Endothelial cell of umbilical vein (primary cell): ENCODE data around the gene EPHB6. TPM values are rescaled to one million over a fixed set of nuclear protein-coding genes. Genes with fewer than 3 reads are reported as not detected.

Source experiments
- BruUV-seq: library from RNA; stranded (reverse); fragments of 400-500 nt; replicated peaks from 2 replicates; lab custom pipeline; 2021; lab: Mats Ljungman, UMichigan
- CTCF ChIA-PET: fragments of 300-600, 350-600 bp; sonication (Branson Sonifier 250); formaldehyde crosslinking; loops from one replicate; lab custom pipeline; 2021; ENCODE audit warnings: antibody characterized with exemption, inconsistent platforms; lab: Charles Lee
- POLR2A ChIA-PET: fragments of 300-600, 350-600 bp; sonication (Branson Sonifier 250); formaldehyde crosslinking; loops from one replicate; lab custom pipeline; 2021; ENCODE audit warnings: antibody characterized with exemption, inconsistent platforms; lab: Charles Lee
- DNase-seq: peaks from one replicate; pipeline ENCODE4 v3.0.0-alpha.2; 2011; ENCODE audit warnings: low read depth, low spot score
- FAIRE-seq: peaks from 2 replicates; lab custom pipeline; 2011; peaks lifted over from hg19 to GRCh38; lab: Jason Lieb, UNC
- H2AFZ ChIP-seq: 2 replicates; pipeline ENCODE4 v1.6.0; 2012; ENCODE audit warnings: low read depth, low read length, control low read depth, inconsistent platforms
- H3K27ac ChIP-seq: 2 replicates; pipeline ENCODE4 v1.5.1; 2011; ENCODE audit warnings: low read depth, mild to moderate bottlenecking, control low read depth, low read length, moderate library complexity; ENCODE audit not compliant: insufficient read depth
- H3K27me3 ChIP-seq, 2 experiments: 2 replicates each; pipeline versions ENCODE4 v1.6.0 to v1.6.1; 2011; ENCODE audit warnings: low read length in 2 of 2, mixed read lengths in 1 of 2; ENCODE audit not compliant: control insufficient read depth in 2 of 2, insufficient read depth in 2 of 2
- H3K36me3 ChIP-seq, 2 experiments: 2 replicates in 1 of 2; 3 replicates in 1 of 2; pipeline ENCODE4 v1.5.1; 2011; ENCODE audit warnings: low read length in 2 of 2, mild to moderate bottlenecking in 1 of 2, moderate library complexity in 1 of 2; ENCODE audit not compliant: control insufficient read depth in 2 of 2, insufficient read depth in 2 of 2; ENCODE audit errors: extremely low read depth in 1 of 2
- H3K4me1 ChIP-seq: 3 replicates; pipeline ENCODE4 v1.5.1; 2011; ENCODE audit warnings: mild to moderate bottlenecking, low read length; ENCODE audit not compliant: control insufficient read depth, insufficient read depth; ENCODE audit errors: extremely low read depth
- H3K4me2 ChIP-seq: 2 replicates; pipeline ENCODE4 v1.6.1; 2011; ENCODE audit warnings: low read length, control low read depth, mixed read lengths; ENCODE audit not compliant: insufficient read depth
- H3K4me3 ChIP-seq, 3 experiments: fragments of 200-600 bp in 1 of 3; sonication (generic), shearing (Covaris generic) in 1 of 3; replicated peaks in 1 of 3; 2 replicates each; pipeline ENCODE4 v1.5.1; 2011 to 2016; ENCODE audit warnings: control low read depth in 3 of 3, low read length in 3 of 3, mild to moderate bottlenecking in 2 of 3, inconsistent platforms in 1 of 3, low read depth in 1 of 3, moderate library complexity in 1 of 3; ENCODE audit not compliant: insufficient read depth in 1 of 3
- H3K79me2 ChIP-seq: 2 replicates; pipeline ENCODE4 v1.6.0; 2012; ENCODE audit warnings: low read length, inconsistent platforms; ENCODE audit not compliant: control insufficient read depth, insufficient read depth
- H3K9ac ChIP-seq: replicated peaks from 2 replicates; pipeline ENCODE3; 2011; ENCODE audit warnings: low read length, control low read depth; ENCODE audit not compliant: insufficient read depth; ENCODE audit errors: extremely low read depth
- H3K9me1 ChIP-seq: replicated peaks from 3 replicates; pipeline ENCODE4 v1.6.0; 2011; ENCODE audit warnings: mild to moderate bottlenecking, low read length; ENCODE audit not compliant: control insufficient read depth, insufficient read depth; ENCODE audit errors: extremely low read depth
- H3K9me3 ChIP-seq: replicated peaks from 2 replicates; pipeline ENCODE4 v1.5.1; 2012; ENCODE audit warnings: low read length, inconsistent platforms; ENCODE audit not compliant: control insufficient read depth, insufficient read depth
- H4K20me1 ChIP-seq: replicated peaks from 2 replicates; pipeline ENCODE3; 2011; ENCODE audit warnings: mild to moderate bottlenecking, low read length; ENCODE audit not compliant: control insufficient read depth, insufficient read depth; ENCODE audit errors: extremely low read depth
- EZH2 ChIP-seq: IDR thresholded peaks from 2 replicates; pipeline ENCODE4 v1.6.1; 2012; ENCODE audit warnings: borderline replicate concordance, low read depth, mild to moderate bottlenecking, moderate library complexity, low read length, inconsistent platforms; ENCODE audit not compliant: severe bottlenecking
- FOS ChIP-seq: IDR thresholded peaks from 2 replicates; pipeline ENCODE4 v1.6.1; 2011; ENCODE audit warnings: mild to moderate bottlenecking, low read length, moderate library complexity, borderline replicate concordance; ENCODE audit not compliant: insufficient read depth
- GATA2 ChIP-seq: IDR thresholded peaks from 2 replicates; pipeline ENCODE4 v1.7.0; 2011; ENCODE audit warnings: low read depth, mild to moderate bottlenecking, moderate library complexity, mixed read lengths, low read length; ENCODE audit not compliant: insufficient read length, insufficient read depth
- JUN ChIP-seq: IDR thresholded peaks from 2 replicates; pipeline ENCODE4 v1.6.1; 2011; ENCODE audit warnings: borderline replicate concordance, low read depth; ENCODE audit not compliant: insufficient read length, insufficient read depth
- MYC ChIP-seq: IDR thresholded peaks from one replicate; pipeline ENCODE4 v1.6.1; 2011; ENCODE audit warnings: mild to moderate bottlenecking, low read depth, low read length
- POLR2A ChIP-seq: IDR thresholded peaks from 2 replicates; pipeline ENCODE4 v1.6.1; 2012; ENCODE audit warnings: low read depth, mild to moderate bottlenecking, control low read depth, low read length
- POLR2AphosphoS5 ChIP-seq: IDR thresholded peaks from 2 replicates; pipeline ENCODE4 v1.6.1; 2012; ENCODE audit warnings: low read depth, mild to moderate bottlenecking, control low read depth, low read length, moderate library complexity; ENCODE audit not compliant: insufficient read depth
- dilution Hi-C: fragments of 300-500 bp; cut with MboI; formaldehyde crosslinking; loops from one replicate; pipeline ENCODE4 v1.15.0; 2019; ENCODE audit warnings: low sequenced_read_pairs; ENCODE audit not compliant: extremely low pct_ligation_motif_present
- intact Hi-C: fragments of 100-400 bp; cut with micrococcal nuclease; formaldehyde crosslinking; loops from one replicate; pipeline ENCODE4 v1.10.0; 2022
- polyA plus RNA-seq, 4 experiments: library from polyadenylated mRNA; depleted of rRNA in 3 of 4; stranded (reverse) in 3 of 4; unstranded in 1 of 4; fragments of >200 nt; gene quantifications; 2 replicates each; pipeline versions ENCODE4 v1.2.1 to v1.2.3, GENCODE V29; 2011 to 2012; ENCODE audit warnings: missing spikeins in 1 of 4
- total RNA-seq: library from RNA; stranded (reverse); gene quantifications from 2 replicates; pipeline ENCODE4 v1.2.3, GENCODE V29; 2021
- TF ChIP-seq, protein P1 (sequence below): IDR thresholded peaks from 2 replicates; pipeline ENCODE4 v1.6.1; 2011; ENCODE audit not compliant: insufficient read depth, insufficient read length
- TF ChIP-seq, protein P2 (sequence below), 2 donors: IDR thresholded peaks; 1 replicate in 1 of 2; 2 replicates in 1 of 2; pipeline ENCODE4 v1.5.1; 2011; ENCODE audit warnings: low read length in 2 of 2, mild to moderate bottlenecking in 2 of 2, moderate library complexity in 2 of 2, control low read depth in 1 of 2, inconsistent platforms in 1 of 2, low read depth in 1 of 2; ENCODE audit not compliant: insufficient read depth in 1 of 2; ENCODE audit errors: extremely low read depth in 1 of 2

EPHB6 gene
- total and polyA plus RNA-seq, 2 donors (not counting 3 experiments of a cell fraction or from before 2014, with no cell fraction given): 0.86 to 2.9 TPM

DNA sequence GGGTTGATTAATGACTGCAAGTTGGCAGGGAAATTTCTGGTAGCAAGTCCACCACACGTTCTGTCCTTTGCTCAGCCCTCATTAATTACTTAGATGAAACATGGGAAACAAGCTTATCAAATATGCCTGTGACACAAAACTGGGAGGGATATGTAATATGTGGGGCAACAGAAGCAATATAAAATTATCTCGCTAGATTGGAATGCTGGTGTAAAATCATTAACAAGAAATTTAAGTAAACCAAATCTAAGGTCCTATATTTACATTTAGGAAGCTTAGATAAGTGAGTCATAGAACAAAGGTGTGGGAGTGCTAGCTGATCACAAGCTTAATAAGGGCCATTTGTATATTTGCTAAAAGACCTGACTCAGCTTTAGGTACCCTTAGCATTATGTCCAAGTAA, 55.2 kb downstream of the EPHB6 start:
- Histone ChIP-seq H3K4me2 (no peak overlapping the region), H2AFZ (no peak overlapping the region), H3K27ac (no peak overlapping the region), H3K79me2 (no peaks in the 10 kb centered on the region), H3K9me3 (no peaks in the 10 kb centered on the region), H3K27me3 (no peaks in the 10 kb centered on the region), H3K36me3 (no peaks in the 10 kb centered on the region), H3K9ac (no peak overlapping the region), H3K4me1 (no peaks in the 10 kb centered on the region), H3K4me3 (no peak overlapping the region), H3K9me1 (no peaks in the 10 kb centered on the region), H4K20me1 (no peaks in the 10 kb centered on the region)
- BruUV-seq: no TSS peak
- ChIA-PET CTCF (interaction anchor here (0.6 to 1.7 kb wide), 4 partner anchors 9 to 305 kb away, joined by 3 to 11 read pairs (median 8); no protein-coding TSS in a partner anchor), POLR2A (no interaction called here)
- FAIRE-seq (no peak), DNase-seq (no peak)
- TF ChIP-seq EZH2 (no peak), FOS (no peak), POLR2AphosphoS5 (no peak), JUN (no peak), MYC (no peak), GATA2 (no peak), POLR2A (no peak)
- TF ChIP-seq, protein P1, sequence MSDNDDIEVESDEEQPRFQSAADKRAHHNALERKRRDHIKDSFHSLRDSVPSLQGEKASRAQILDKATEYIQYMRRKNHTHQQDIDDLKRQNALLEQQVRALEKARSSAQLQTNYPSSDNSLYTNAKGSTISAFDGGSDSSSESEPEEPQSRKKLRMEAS: no peak
- TF ChIP-seq, protein P2, sequence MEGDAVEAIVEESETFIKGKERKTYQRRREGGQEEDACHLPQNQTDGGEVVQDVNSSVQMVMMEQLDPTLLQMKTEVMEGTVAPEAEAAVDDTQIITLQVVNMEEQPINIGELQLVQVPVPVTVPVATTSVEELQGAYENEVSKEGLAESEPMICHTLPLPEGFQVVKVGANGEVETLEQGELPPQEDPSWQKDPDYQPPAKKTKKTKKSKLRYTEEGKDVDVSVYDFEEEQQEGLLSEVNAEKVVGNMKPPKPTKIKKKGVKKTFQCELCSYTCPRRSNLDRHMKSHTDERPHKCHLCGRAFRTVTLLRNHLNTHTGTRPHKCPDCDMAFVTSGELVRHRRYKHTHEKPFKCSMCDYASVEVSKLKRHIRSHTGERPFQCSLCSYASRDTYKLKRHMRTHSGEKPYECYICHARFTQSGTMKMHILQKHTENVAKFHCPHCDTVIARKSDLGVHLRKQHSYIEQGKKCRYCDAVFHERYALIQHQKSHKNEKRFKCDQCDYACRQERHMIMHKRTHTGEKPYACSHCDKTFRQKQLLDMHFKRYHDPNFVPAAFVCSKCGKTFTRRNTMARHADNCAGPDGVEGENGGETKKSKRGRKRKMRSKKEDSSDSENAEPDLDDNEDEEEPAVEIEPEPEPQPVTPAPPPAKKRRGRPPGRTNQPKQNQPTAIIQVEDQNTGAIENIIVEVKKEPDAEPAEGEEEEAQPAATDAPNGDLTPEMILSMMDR (IDR thresholded peaks at IDR 0.05; ENCODE audit: extremely low read depth in 1 of 2, insufficient read depth in 1 of 2, low read depth in 1 of 2, low read length in 2 of 2): no peak
- dilution Hi-C loops: no loop called here
- intact Hi-C loops: no loop called here
